Measurements from ENCODE around the gene CELA3B. TPM values are rescaled to one million over a fixed set of nuclear protein-coding genes. Genes with fewer than 3 reads are reported as not detected.
"Not testable (repeated sequence)": the region's sequence is repeated elsewhere in the genome, so short reads cannot be mapped to it uniquely, and the experiment has no call there.

CELA3B gene
- total and polyA plus RNA-seq, 8 donors, result 2,923 to 21,242 (median 14,182) TPM

GRCh38 chr1:21942464-21942863 is 34.4 kb upstream of the CELA3B start:
- FAIRE-seq (no peak), ATAC-seq (no peak), DNase-seq (no peak)
- TF ChIP-seq, protein P1, sequence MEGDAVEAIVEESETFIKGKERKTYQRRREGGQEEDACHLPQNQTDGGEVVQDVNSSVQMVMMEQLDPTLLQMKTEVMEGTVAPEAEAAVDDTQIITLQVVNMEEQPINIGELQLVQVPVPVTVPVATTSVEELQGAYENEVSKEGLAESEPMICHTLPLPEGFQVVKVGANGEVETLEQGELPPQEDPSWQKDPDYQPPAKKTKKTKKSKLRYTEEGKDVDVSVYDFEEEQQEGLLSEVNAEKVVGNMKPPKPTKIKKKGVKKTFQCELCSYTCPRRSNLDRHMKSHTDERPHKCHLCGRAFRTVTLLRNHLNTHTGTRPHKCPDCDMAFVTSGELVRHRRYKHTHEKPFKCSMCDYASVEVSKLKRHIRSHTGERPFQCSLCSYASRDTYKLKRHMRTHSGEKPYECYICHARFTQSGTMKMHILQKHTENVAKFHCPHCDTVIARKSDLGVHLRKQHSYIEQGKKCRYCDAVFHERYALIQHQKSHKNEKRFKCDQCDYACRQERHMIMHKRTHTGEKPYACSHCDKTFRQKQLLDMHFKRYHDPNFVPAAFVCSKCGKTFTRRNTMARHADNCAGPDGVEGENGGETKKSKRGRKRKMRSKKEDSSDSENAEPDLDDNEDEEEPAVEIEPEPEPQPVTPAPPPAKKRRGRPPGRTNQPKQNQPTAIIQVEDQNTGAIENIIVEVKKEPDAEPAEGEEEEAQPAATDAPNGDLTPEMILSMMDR (IDR thresholded peaks at IDR 0.05), result no peak
- Histone ChIP-seq H3K4me3 (no peak overlapping the region), H3K4me1 (peaks cover 6 to 11% (median 7%) of the 10 kb centered on the region in 3 donors), H3K36me3 (no peaks in the 10 kb centered on the region), H3K9me3 (no peaks in the 10 kb centered on the region), H3K27ac (no peak overlapping the region), H3K27me3 (no peaks in the 10 kb centered on the region)
- intact Hi-C loops (cut with DNase I), result no loop called here
- 81 to 87% methylated on average over 10 of the region's 10 CpGs for WGBS, 2 donors

- H3K27ac ChIP-seq; DNase-seq; H3K9me3 ChIP-seq; FAIRE-seq; ATAC-seq; intact Hi-C loops (cut with DNase I); H3K27me3 ChIP-seq; H3K4me3 ChIP-seq; H3K36me3 ChIP-seq: not testable (repeated sequence)
- peaks cover 6 to 11% (median 7%) of the 10 kb centered on the region in 3 donors for H3K4me1 ChIP-seq
- 74 to 76% methylated on average over 19 of the region's 19 CpGs for WGBS, 2 donors
Measured at GRCh38 chr1:21942959-21943640, 33.7 kb upstream of the CELA3B start.

GRCh38 chr1:21944733-21945073 is 32.1 kb upstream of the CELA3B start:
- H3K27me3 ChIP-seq, result no peaks in the 10 kb centered on the region
- no peak for FAIRE-seq
- TF ChIP-seq, protein P1 (IDR thresholded peaks at IDR 0.05), result no peak
- no peaks in the 10 kb centered on the region for H3K36me3 ChIP-seq
- no peak overlapping the region for H3K27ac ChIP-seq
- H3K4me3 ChIP-seq, result no peak overlapping the region
- WGBS, 2 donors, result 59 to 80% methylated on average over 3 of the region's 3 CpGs
- ATAC-seq, result no peak
- no peak for DNase-seq
- peaks cover 0 to 3% (median 1%) of the 10 kb centered on the region in 3 donors for H3K4me1 ChIP-seq
- no peaks in the 10 kb centered on the region for H3K9me3 ChIP-seq
- intact Hi-C loops (cut with DNase I), result no loop called here

DNA sequence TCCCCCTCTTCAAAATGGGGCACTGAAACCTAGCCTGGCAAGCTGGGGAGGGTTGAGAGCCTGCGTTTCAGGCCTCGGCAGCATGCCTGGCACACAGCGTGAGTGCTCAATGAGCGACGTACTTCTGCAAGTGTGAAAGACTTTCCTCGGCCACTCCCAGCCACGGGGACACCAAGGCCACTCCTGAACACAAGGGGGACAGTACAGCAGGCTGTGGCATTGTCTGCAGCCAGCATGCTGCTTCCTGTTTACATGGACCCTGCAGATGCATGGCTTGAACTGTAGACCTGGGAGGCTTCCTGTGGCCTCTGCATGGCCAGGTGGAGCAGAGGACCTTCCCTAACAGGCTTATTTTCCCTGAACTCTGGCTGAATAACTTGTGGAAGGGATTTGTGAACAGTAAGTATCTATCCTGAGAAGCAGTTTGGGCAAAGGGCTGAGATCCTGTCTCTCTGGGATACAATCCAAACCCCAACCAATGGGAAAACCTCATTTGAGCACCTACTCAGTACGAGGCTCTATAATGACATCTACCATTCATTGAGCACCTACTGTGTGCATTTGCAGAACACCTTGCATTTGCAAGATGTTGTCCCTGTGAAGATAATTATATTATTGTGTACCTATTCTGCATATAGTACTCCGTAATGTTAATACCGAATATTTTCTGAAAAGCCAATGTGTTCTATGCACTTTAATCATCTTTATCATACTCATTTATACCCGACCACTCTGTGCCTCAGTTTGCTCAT is 29.8 kb upstream of the CELA3B start:
- TF ChIP-seq, protein P1 (IDR thresholded peaks at IDR 0.05), result no peak
- Histone ChIP-seq H3K27me3 (no peaks in the 10 kb centered on the region), H3K9me3 (no peaks in the 10 kb centered on the region), H3K36me3 (no peaks in the 10 kb centered on the region), H3K27ac (no peak overlapping the region), H3K4me3 (no peak overlapping the region), H3K4me1 (no peaks in the 10 kb centered on the region)
- ATAC-seq, result peak in 1 of 4 donors; percentile 26
- no peak for DNase-seq
- no peak for FAIRE-seq
- intact Hi-C loops (cut with DNase I), result no loop called here
- WGBS, 2 donors, result 74 to 75% methylated on average over 11 of the region's 11 CpGs

DNA sequence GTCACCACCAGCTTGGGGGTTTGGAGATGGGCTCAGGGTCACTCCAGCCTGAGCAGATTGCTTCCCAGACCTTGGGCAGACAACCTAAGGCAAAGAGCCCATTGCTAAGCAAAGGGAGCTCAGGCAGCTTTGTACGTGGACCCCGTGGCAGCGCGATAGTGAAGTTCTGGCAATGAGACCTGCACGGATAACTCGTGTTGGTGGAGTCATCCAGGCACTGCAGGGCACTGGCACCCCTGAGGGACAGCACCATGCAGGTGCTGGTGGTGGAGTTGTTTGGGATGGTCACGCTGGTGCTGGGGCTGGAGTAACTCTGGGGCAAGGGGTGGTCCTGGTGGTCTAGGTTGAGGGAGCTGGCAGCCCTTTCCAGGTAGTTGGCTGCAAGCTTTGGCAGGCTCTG is 26.1 kb upstream of the CELA3B start:
- no peaks in the 10 kb centered on the region for H3K4me1 ChIP-seq
- no peaks in the 10 kb centered on the region for H3K36me3 ChIP-seq
- no peak for FAIRE-seq
- 90 to 93% methylated on average over 7 of the region's 7 CpGs for WGBS, 2 donors
- no peaks in the 10 kb centered on the region for H3K9me3 ChIP-seq
- no peak for ATAC-seq
- no peak for DNase-seq
- H3K27me3 ChIP-seq, result no peaks in the 10 kb centered on the region
- no peak overlapping the region for H3K4me3 ChIP-seq
- intact Hi-C loops (cut with DNase I), result loop anchor here in 1 of 3 donors (10.0 kb wide), 1 partner anchor 46 kb away; no protein-coding TSS in a partner anchor
- no peak overlapping the region for H3K27ac ChIP-seq
- TF ChIP-seq, protein P1 (IDR thresholded peaks at IDR 0.05), result no peak

Measured in pancreas (tissue), 10 donors.